H1 (cell line): ENCODE measurements around the gene NDUFB11. TPM values are rescaled to one million over a fixed set of nuclear protein-coding genes. Genes with fewer than 3 reads are reported as not detected.

Experiments used
- ASH2L ChIP-seq: fragments of 200-600, 300-600 bp; sonication (generic); IDR thresholded peaks from one replicate; pipeline ENCODE4 v1.7.1; 2017; ENCODE audit warnings: low read length
- BCL11A ChIP-seq, 2 experiments: IDR thresholded peaks; one replicate each; pipeline ENCODE4 v1.6.1; 2011; ENCODE audit warnings: low read depth in 2 of 2, low read length in 2 of 2, mild to moderate bottlenecking in 2 of 2
- BRCA1 ChIP-seq: IDR thresholded peaks from 2 replicates; pipeline ENCODE4 v1.6.1; 2012; ENCODE audit warnings: low read depth, low read length, improper control_type of control experiment
- CEBPB ChIP-seq: IDR thresholded peaks from 2 replicates; pipeline ENCODE4 v1.6.1; 2012; ENCODE audit warnings: low read depth, low read length
- CHD2 ChIP-seq: IDR thresholded peaks from 2 replicates; pipeline ENCODE4 v1.6.1; 2012; ENCODE audit warnings: low read length, improper control_type of control experiment
- EP300 ChIP-seq, 2 experiments: IDR thresholded peaks; 1 replicate in 1 of 2; 2 replicates in 1 of 2; pipeline ENCODE4 v1.6.1; 2011 to 2012; ENCODE audit warnings: low read depth in 2 of 2, low read length in 2 of 2, mild to moderate bottlenecking in 2 of 2, borderline replicate concordance in 1 of 2, inconsistent platforms in 1 of 2, moderate library complexity in 1 of 2
- HDAC6 ChIP-seq: IDR thresholded peaks from one replicate; pipeline ENCODE4 v1.7.1; 2012; ENCODE audit warnings: low read depth, mild to moderate bottlenecking, inconsistent platforms, low read length, moderate library complexity
- KDM1A ChIP-seq: fragments of 200-600, 300-600 bp; sonication (generic); IDR thresholded peaks from 2 replicates; pipeline ENCODE4 v1.7.1; 2016; ENCODE audit warnings: mild to moderate bottlenecking, low read length, borderline replicate concordance
- KDM4A ChIP-seq: IDR thresholded peaks from one replicate; pipeline ENCODE4 v1.7.1; 2012; ENCODE audit warnings: low read depth, mild to moderate bottlenecking, moderate library complexity, low read length, inconsistent platforms; ENCODE audit not compliant: severe bottlenecking
- MAFK ChIP-seq: IDR thresholded peaks from 2 replicates; pipeline ENCODE4 v1.6.1; 2012; ENCODE audit warnings: low read depth, mild to moderate bottlenecking, improper control_type of control experiment, low read length
- NANOG ChIP-seq: IDR thresholded peaks from 2 replicates; pipeline ENCODE4 v1.6.1; 2011; ENCODE audit warnings: low read length, low read depth, mild to moderate bottlenecking, inconsistent platforms; ENCODE audit not compliant: insufficient read depth, poor library complexity, severe bottlenecking
- NRF1 ChIP-seq: IDR thresholded peaks from 2 replicates; pipeline ENCODE4 v1.6.1; 2011; ENCODE audit warnings: mild to moderate bottlenecking, low read depth, low read length, improper control_type of control experiment
- POLR2A ChIP-seq, 2 experiments: IDR thresholded peaks; 1 replicate in 1 of 2; 2 replicates in 1 of 2; pipeline ENCODE4 v1.6.1; 2011; ENCODE audit warnings: low read depth in 2 of 2, low read length in 2 of 2, mild to moderate bottlenecking in 2 of 2; ENCODE audit errors: control extremely low read depth in 1 of 2
- POLR2AphosphoS5 ChIP-seq: IDR thresholded peaks from 2 replicates; pipeline ENCODE4 v1.6.1; 2011; ENCODE audit warnings: low read depth, low read length
- RNF2 ChIP-seq: fragments of 200-900, 300-1000 bp; sonication (generic); IDR thresholded peaks from 2 replicates; pipeline ENCODE4 v1.7.1; 2016; ENCODE audit warnings: borderline replicate concordance, low read depth, mild to moderate bottlenecking, antibody characterized with exemption, low read length; ENCODE audit not compliant: poor library complexity, severe bottlenecking; ENCODE audit errors: missing control alignments
- RXRA ChIP-seq: IDR thresholded peaks from 2 replicates; pipeline ENCODE4 v1.6.1; 2011; ENCODE audit warnings: low read depth, mild to moderate bottlenecking, low read length, moderate library complexity; ENCODE audit not compliant: insufficient read depth
- SIN3A ChIP-seq, 2 experiments: IDR thresholded peaks in 1 of 2; conservative IDR thresholded peaks in 1 of 2; 2 replicates each; pipeline ENCODE4 v1.6.1; 2011 to 2012; ENCODE audit warnings: low read length in 2 of 2, improper control_type of control experiment in 1 of 2, low read depth in 1 of 2, mild to moderate bottlenecking in 1 of 2
- SP1 ChIP-seq: IDR thresholded peaks from 2 replicates; pipeline ENCODE4 v1.6.1; 2011; ENCODE audit warnings: low read depth, low read length
- SP4 ChIP-seq: IDR thresholded peaks from 2 replicates; pipeline ENCODE4 v1.6.1; 2012; ENCODE audit warnings: low read length, inconsistent platforms
- SUZ12 ChIP-seq: fragments of 200-600 bp; sonication (generic); IDR thresholded peaks from 2 replicates; pipeline ENCODE4 v1.6.1; 2012; ENCODE audit warnings: mild to moderate bottlenecking, inconsistent platforms, low read length, moderate library complexity, mixed read lengths
- TAF7 ChIP-seq: optimal IDR thresholded peaks from 2 replicates; pipeline ENCODE3; 2011; ENCODE audit warnings: low read depth, mild to moderate bottlenecking, inconsistent platforms, low read length, moderate library complexity, borderline replicate concordance
- TBP ChIP-seq: IDR thresholded peaks from 2 replicates; pipeline ENCODE4 v1.6.1; 2011; ENCODE audit warnings: low read depth, low read length, improper control_type of control experiment
- ZNF274 ChIP-seq: IDR thresholded peaks from 2 replicates; pipeline ENCODE4 v1.7.0; 2012; ENCODE audit warnings: low read length, borderline replicate concordance; ENCODE audit errors: extremely low read depth
- polyA plus RNA-seq, 7 experiments: library from polyadenylated mRNA; depleted of rRNA in 3 of 7; stranded (reverse) in 5 of 7; unstranded in 2 of 7; fragments of >200 nt in 5 of 7; fragments of 200-250 nt in 2 of 7; gene quantifications; 1 replicate in 5 of 7; 2 replicates in 1 of 7; 4 replicates in 1 of 7; pipeline versions ENCODE4 v1.2.1 to v1.2.3, GENCODE V29; 2011 to 2013; ENCODE audit warnings: missing spikeins in 2 of 7, mixed read lengths in 2 of 7
- total RNA-seq: library from RNA; stranded (reverse); fragmentation: NEBNext Ultra II Directional; extraction: Animal tissue kit (Norgen Biotek cat#: 25700); gene quantifications from 2 replicates; pipeline ENCODE4 v1.2.1, GENCODE V29; 2021
- TF ChIP-seq, protein P1 (sequence below): IDR thresholded peaks from 2 replicates; pipeline ENCODE4 v1.6.1; 2012; ENCODE audit warnings: inconsistent platforms

NDUFB11 gene
- total and polyA plus RNA-seq, 2 of the 8 experiments (the other 6 are each of a cell fraction or from before 2014, with no cell fraction given), result 120 to 131 TPM

DNA sequence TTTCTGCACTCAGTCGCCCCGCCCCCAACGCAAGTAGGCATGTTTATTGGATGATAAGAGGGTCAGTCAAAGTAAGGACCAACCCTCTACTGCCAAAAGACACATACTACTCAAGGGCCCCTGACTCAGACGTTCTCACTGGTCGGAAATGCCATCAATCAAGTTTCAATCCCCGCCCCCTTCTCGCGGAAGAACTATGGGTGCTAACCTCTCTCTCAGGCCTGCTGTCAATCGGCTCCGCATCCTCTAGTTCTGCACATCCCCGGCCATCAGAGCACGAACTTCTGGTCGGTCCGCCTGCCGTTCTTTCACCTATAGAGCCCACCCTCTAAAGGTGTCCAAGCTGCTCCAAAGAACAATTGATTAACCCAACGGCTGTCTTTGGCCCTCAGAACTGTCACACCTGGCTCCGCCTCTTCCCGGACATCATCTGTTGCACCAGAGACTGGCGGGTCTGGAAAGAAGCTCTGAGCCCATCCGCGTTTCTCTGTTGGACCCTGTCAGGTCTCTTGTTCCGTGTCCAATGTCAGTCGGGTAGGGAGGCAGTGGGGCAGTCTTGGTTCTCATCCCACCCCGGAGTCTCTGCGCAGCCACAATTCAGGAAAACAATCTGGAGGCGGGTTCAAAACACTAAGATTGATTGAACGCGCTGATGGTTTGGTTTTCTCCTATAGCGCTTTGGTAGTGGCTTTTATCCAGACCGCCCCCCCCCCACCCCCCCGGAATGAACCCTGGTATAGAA is 15.2 kb downstream of the NDUFB11 start (continued):
- TF ChIP-seq EP300 (IDR thresholded peaks at IDR 0.05; ENCODE audit: borderline replicate concordance in 1 of 2, low read depth in 2 of 2, low read length in 2 of 2), result no peak
- TF ChIP-seq HDAC6, result no peak
- TF ChIP-seq TBP, result no peak
- TF ChIP-seq KDM4A, result peak; percentile 27
- TF ChIP-seq RNF2, result no peak
- no peak for TF ChIP-seq BCL11A (IDR thresholded peaks at IDR 0.05; ENCODE audit: low read depth in 2 of 2, low read length in 2 of 2)
- no peak for TF ChIP-seq BRCA1
- no peak for TF ChIP-seq NANOG
- no peak for TF ChIP-seq POLR2A (IDR thresholded peaks at IDR 0.05; ENCODE audit: control extremely low read depth in 1 of 2, low read depth in 2 of 2, low read length in 2 of 2)
- TF ChIP-seq SP1, result peak; percentile 99
- no peak for TF ChIP-seq KDM1A
- TF ChIP-seq, protein P1, sequence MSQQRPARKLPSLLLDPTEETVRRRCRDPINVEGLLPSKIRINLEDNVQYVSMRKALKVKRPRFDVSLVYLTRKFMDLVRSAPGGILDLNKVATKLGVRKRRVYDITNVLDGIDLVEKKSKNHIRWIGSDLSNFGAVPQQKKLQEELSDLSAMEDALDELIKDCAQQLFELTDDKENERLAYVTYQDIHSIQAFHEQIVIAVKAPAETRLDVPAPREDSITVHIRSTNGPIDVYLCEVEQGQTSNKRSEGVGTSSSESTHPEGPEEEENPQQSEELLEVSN, result no peak
- TF ChIP-seq CEBPB, result no peak
- TF ChIP-seq NRF1, result no peak
- TF ChIP-seq POLR2AphosphoS5, result no peak
- TF ChIP-seq CHD2, result peak; percentile 93
- no peak for TF ChIP-seq TAF7
- no peak for TF ChIP-seq RXRA
- TF ChIP-seq MAFK, result no peak
- no peak for TF ChIP-seq SP4
- TF ChIP-seq ASH2L, result no peak
- TF ChIP-seq ZNF274, result no peak
- TF ChIP-seq SIN3A (conservative IDR thresholded peaks at IDR 0.05 in 1 of 2, IDR thresholded peaks at IDR 0.05 in 1 of 2; ENCODE audit: low read depth in 1 of 2, low read length in 2 of 2), result peak; percentile 70 to 94; a peak in 2 of 4 replicates
- TF ChIP-seq SUZ12, result no peak
